HepG2 (cell line): ENCODE results near the gene PRDM10. TPM values are rescaled to one million over a fixed set of nuclear protein-coding genes. Genes with fewer than 3 reads are reported as not detected.

Experiments used
- ASH2L ChIP-seq: fragments of 300-600, 200-600 bp; sonication (generic); IDR thresholded peaks from 2 replicates; pipeline ENCODE4 v1.7.0; 2017; ENCODE audit warnings: low read depth, mild to moderate bottlenecking, moderate library complexity, mixed read lengths, low read length; ENCODE audit not compliant: insufficient read length
- BCLAF1 ChIP-seq: fragments of 450-650 bp; IDR thresholded peaks from 2 replicates; pipeline ENCODE4 v1.6.1; 2017; ENCODE audit warnings: mild to moderate bottlenecking
- GATAD2A ChIP-seq: IDR thresholded peaks from 2 replicates; pipeline ENCODE4 v1.6.1; 2016
- HDAC2 ChIP-seq: sonication (generic); formaldehyde crosslinking; IDR thresholded peaks from 2 replicates; pipeline ENCODE4 v1.4.0; 2020; ENCODE audit warnings: missing genetic modification reagents
- KAT2B ChIP-seq: fragments of 150-350 bp; IDR thresholded peaks from 2 replicates; pipeline ENCODE4 v1.6.1; 2014; ENCODE audit warnings: low read depth, low read length, borderline replicate concordance
- KMT2A ChIP-seq: sonication (generic); formaldehyde crosslinking; IDR thresholded peaks from 2 replicates; pipeline ENCODE4 v1.4.0; 2020; ENCODE audit warnings: missing genetic modification reagents
- PITX1 ChIP-seq: sonication (generic); formaldehyde crosslinking; IDR thresholded peaks from 2 replicates; pipeline ENCODE4 v1.5.1; 2020; ENCODE audit warnings: mild to moderate bottlenecking, missing genetic modification reagents
- PRPF4 ChIP-seq: fragments of 200-400 bp; formaldehyde crosslinking; IDR thresholded peaks from 2 replicates; pipeline ENCODE4 v1.6.1; 2016; ENCODE audit warnings: low read length, low read depth; ENCODE audit not compliant: poor library complexity, severe bottlenecking
- SP4 ChIP-seq: sonication (generic); formaldehyde crosslinking; IDR thresholded peaks from 2 replicates; pipeline ENCODE4 v1.8.1; 2023; ENCODE audit warnings: mild to moderate bottlenecking, missing genetic modification reagents
- SUZ12 ChIP-seq: fragments of 150-350 bp; IDR thresholded peaks from 2 replicates; pipeline ENCODE4 v1.6.1; 2014; ENCODE audit warnings: low read depth, low read length
- YY1 ChIP-seq: IDR thresholded peaks from 2 replicates; pipeline ENCODE4 v1.6.1; 2011; ENCODE audit warnings: low read length, low read depth, moderate library complexity, mild to moderate bottlenecking; ENCODE audit not compliant: insufficient read depth, insufficient replicate concordance
- ZBTB33 ChIP-seq: sonication (generic); formaldehyde crosslinking; IDR thresholded peaks from 2 replicates; pipeline ENCODE4 v1.4.0; 2020; ENCODE audit warnings: missing genetic modification reagents
- ZFP36L2 ChIP-seq: sonication (generic); formaldehyde crosslinking; IDR thresholded peaks from 2 replicates; pipeline ENCODE4 v1.4.0; 2020; ENCODE audit warnings: missing genetic modification reagents
- ZNF546 ChIP-seq: sonication (generic); formaldehyde crosslinking; conservative IDR thresholded peaks from 2 replicates; pipeline ENCODE4 v1.8.1; 2023; ENCODE audit warnings: mild to moderate bottlenecking, missing genetic modification reagents
- ZNF609 ChIP-seq: sonication (generic); formaldehyde crosslinking; IDR thresholded peaks from 2 replicates; pipeline ENCODE4 v1.4.0; 2020; ENCODE audit warnings: mild to moderate bottlenecking, missing genetic modification reagents, borderline replicate concordance
- ZNF782 ChIP-seq: sonication (generic); formaldehyde crosslinking; IDR thresholded peaks from 2 replicates; pipeline ENCODE4 v1.4.0; 2020; ENCODE audit warnings: missing genetic modification reagents, mild to moderate bottlenecking, borderline replicate concordance
- ZNF816 ChIP-seq: sonication (generic); formaldehyde crosslinking; IDR thresholded peaks from 2 replicates; pipeline ENCODE4 v1.8.0; 2022; ENCODE audit warnings: missing genetic modification reagents, mild to moderate bottlenecking, borderline replicate concordance
- ZSCAN30 ChIP-seq: sonication (generic); formaldehyde crosslinking; IDR thresholded peaks from 2 replicates; pipeline ENCODE4 v1.5.0; 2020; ENCODE audit warnings: mild to moderate bottlenecking, missing genetic modification reagents
- polyA plus RNA-seq, 8 experiments: library from polyadenylated mRNA; depleted of rRNA in 3 of 8; stranded (reverse) in 7 of 8; unstranded in 1 of 8; fragments of >200 nt; fragmentation: Illumina TruSeq in 4 of 8; extraction: Trizol in 4 of 8; gene quantifications; 2 replicates each; pipeline versions ENCODE4 v1.2.1 to v1.2.3, GENCODE V29; 2011 to 2016; ENCODE audit warnings: low read depth in 4 of 8, missing spikeins in 1 of 8, mixed read lengths in 1 of 8; ENCODE audit not compliant: insufficient read depth in 1 of 8
- total RNA-seq, 5 experiments: library from RNA; depleted of rRNA; stranded (reverse); fragments of >200 nt; fragmentation: Illumina TruSeq; extraction: Trizol; gene quantifications; 2 replicates each; pipeline ENCODE4 v1.2.3, GENCODE V29; 2016; ENCODE audit warnings: low read depth in 1 of 5

The PRDM10 gene
- total and polyA plus RNA-seq, 2 of the 13 experiments (the other 11 are each of a cell fraction or from before 2014, with no cell fraction given) = 5.7 to 5.8 TPM

- no peak for TF ChIP-seq KAT2B
- TF ChIP-seq YY1 = no peak
- TF ChIP-seq GATAD2A (CRISPR knock-in tag) = peak; percentile 86
- TF ChIP-seq ZNF782 (CRISPR knock-in tag) = no peak
- TF ChIP-seq ZNF609 = 0 out of 2 replicates have a peak, but pooled peaks have one; percentile 24
- TF ChIP-seq ZFP36L2 = no peak
- TF ChIP-seq ZBTB33 (CRISPR knock-in tag) = peak; percentile 51; the same call in 1 of the 2 replicates
- no peak for TF ChIP-seq KMT2A (CRISPR knock-in tag)
- TF ChIP-seq SP4 = no peak
- TF ChIP-seq PITX1 (CRISPR knock-in tag) = no peak
- TF ChIP-seq PRPF4 = no peak
- TF ChIP-seq ZNF546 = no peak
- peak; percentile 24; the same call in 1 of the 2 replicates for TF ChIP-seq HDAC2 (CRISPR knock-in tag)
- no peak for TF ChIP-seq ZSCAN30 (CRISPR knock-in tag)
- TF ChIP-seq ZNF816 (CRISPR knock-in tag) = no peak
- TF ChIP-seq SUZ12 = no peak
- TF ChIP-seq BCLAF1 = no peak
- no peak for TF ChIP-seq ASH2L
These were observed 7.5 kb downstream of the PRDM10 start (continued) for GRCh38 chr11:129995163-129995562.
